BLaER1 (cell line): Measurements from ENCODE around the gene USP38.
"Not testable (repeated sequence)": the region's sequence is repeated elsewhere in the genome, so short reads cannot be mapped to it uniquely, and the experiment has no call there.

ENCODE experiments used
- H3K27ac ChIP-seq: shearing (Covaris generic); formaldehyde crosslinking; 2 replicates; pipeline ENCODE4 v1.8.1; 2022
- H3K27me3 ChIP-seq: shearing (Covaris generic); formaldehyde crosslinking; 2 replicates; pipeline ENCODE4 v1.8.1; 2022
- H3K36me3 ChIP-seq: shearing (Covaris generic); formaldehyde crosslinking; 2 replicates; pipeline ENCODE4 v1.8.1; 2022
- H3K4me1 ChIP-seq: shearing (Covaris generic); formaldehyde crosslinking; 2 replicates; pipeline ENCODE4 v1.8.1; 2022
- H3K4me2 ChIP-seq: shearing (Covaris generic); formaldehyde crosslinking; 2 replicates; pipeline ENCODE4 v1.8.1; 2022
- H3K4me3 ChIP-seq: shearing (Covaris generic); formaldehyde crosslinking; 2 replicates; pipeline ENCODE4 v1.8.1; 2022
- H3K9ac ChIP-seq: shearing (Covaris generic); formaldehyde crosslinking; 2 replicates; pipeline ENCODE4 v1.8.1; 2022
- H3K9me3 ChIP-seq: shearing (Covaris generic); formaldehyde crosslinking; 2 replicates; pipeline ENCODE4 v1.8.1; 2022
- H4K20me1 ChIP-seq: shearing (Covaris generic); formaldehyde crosslinking; 2 replicates; pipeline ENCODE4 v1.8.1; 2022
- Cebpa-rat ChIP-seq: shearing (Covaris generic); IDR thresholded peaks from 2 replicates; pipeline ENCODE4 v1.8.1; 2022

Gene USP38

GRCh38 chr4:143184503-143185252 is at the start of gene USP38:
USP38 (plus strand) TSS chr4:143184917; CDS start chr4:143185451, 534 bp downstream.
- Histone ChIP-seq H3K27ac (peak within 1 kb of the TSS; percentile 90), H3K9me3 (no peaks in the 10 kb centered on the region), H3K9ac (peak within 1 kb of the TSS; percentile 93), H3K4me3 (peak within 1 kb of the TSS; percentile 97), H3K4me1 (peaks cover 42% of the 10 kb centered on the region), H3K36me3 (no peaks in the 10 kb centered on the region), H3K4me2 (peak within 1 kb of the TSS; percentile 93), H3K27me3 (no peaks in the 10 kb centered on the region), H4K20me1 (peaks cover 49% of the 10 kb centered on the region)
- no peak for TF ChIP-seq Cebpa-rat

- no peak for TF ChIP-seq Cebpa-rat
- Histone ChIP-seq H3K4me2 (no peak overlapping the region), H3K36me3 (no peaks in the 10 kb centered on the region), H3K4me3 (no peak overlapping the region), H3K4me1 (no peaks in the 10 kb centered on the region), H4K20me1 (no peaks in the 10 kb centered on the region), H3K27me3 (no peaks in the 10 kb centered on the region), H3K27ac (no peak overlapping the region), H3K9ac (no peak overlapping the region), H3K9me3 (no peaks in the 10 kb centered on the region)
Observed at GRCh38 chr4:143135358-143135757, 49.4 kb upstream of the USP38 start.

- TF ChIP-seq Cebpa-rat, result no peak
- no peaks in the 10 kb centered on the region for H3K36me3 ChIP-seq
- no peaks in the 10 kb centered on the region for H4K20me1 ChIP-seq
- H3K9ac ChIP-seq, result no peak overlapping the region
- no peaks in the 10 kb centered on the region for H3K4me1 ChIP-seq
- H3K9me3 ChIP-seq, result peaks cover 8% of the 10 kb centered on the region
- H3K27me3 ChIP-seq, result no peaks in the 10 kb centered on the region
- H3K27ac ChIP-seq, result no peak overlapping the region
- H3K4me2 ChIP-seq, result no peak overlapping the region
- H3K4me3 ChIP-seq, result no peak overlapping the region
Observed at GRCh38 chr4:143140696-143141095, 44.0 kb upstream of the USP38 start.

- no peaks in the 10 kb centered on the region for H3K27me3 ChIP-seq
- H3K9ac ChIP-seq, result no peak overlapping the region
- H4K20me1 ChIP-seq, result no peaks in the 10 kb centered on the region
- no peak for TF ChIP-seq Cebpa-rat
- H3K36me3 ChIP-seq, result no peaks in the 10 kb centered on the region
- H3K4me3 ChIP-seq, result no peak overlapping the region
- peaks cover 16% of the 10 kb centered on the region for H3K9me3 ChIP-seq
- no peak overlapping the region for H3K4me2 ChIP-seq
- no peak overlapping the region for H3K27ac ChIP-seq
- no peaks in the 10 kb centered on the region for H3K4me1 ChIP-seq
Observed at GRCh38 chr4:143148521-143148920, 36.2 kb upstream of the USP38 start.

GRCh38 chr4:143156853-143157252 is 27.9 kb upstream of the USP38 start:
- Histone ChIP-seq H3K27ac (no peak overlapping the region), H3K36me3 (no peaks in the 10 kb centered on the region), H3K4me2 (no peak overlapping the region), H3K9ac (no peak overlapping the region), H4K20me1 (no peaks in the 10 kb centered on the region), H3K4me3 (no peak overlapping the region), H3K9me3 (peaks cover 13% of the 10 kb centered on the region; the same call in 1 of the 2 replicates), H3K4me1 (no peaks in the 10 kb centered on the region), H3K27me3 (no peaks in the 10 kb centered on the region)
- TF ChIP-seq Cebpa-rat, result no peak

- H3K4me3 ChIP-seq, result no peak overlapping the region
- H3K4me2 ChIP-seq, result no peak overlapping the region
- 0 out of 2 replicates have a peak, but pooled peaks cover 7% of the 10 kb centered on the region for H3K9me3 ChIP-seq
- H4K20me1 ChIP-seq, result no peaks in the 10 kb centered on the region
- H3K9ac ChIP-seq, result no peak overlapping the region
- no peak overlapping the region for H3K27ac ChIP-seq
- H3K36me3 ChIP-seq, result no peaks in the 10 kb centered on the region
- no peaks in the 10 kb centered on the region for H3K27me3 ChIP-seq
- TF ChIP-seq Cebpa-rat, result no peak
- H3K4me1 ChIP-seq, result no peaks in the 10 kb centered on the region
Observed at GRCh38 chr4:143163614-143164013, 21.1 kb upstream of the USP38 start.

- not testable (repeated sequence) for H3K4me3 ChIP-seq, H3K27ac ChIP-seq, H4K20me1 ChIP-seq, H3K9ac ChIP-seq, H3K27me3 ChIP-seq, H3K36me3 ChIP-seq, H3K4me1 ChIP-seq, H3K9me3 ChIP-seq, H3K4me2 ChIP-seq
Observed at GRCh38 chr4:143166722-143167121, 18.0 kb upstream of the USP38 start.

- Histone ChIP-seq H3K9me3 (peaks cover 20% of the 10 kb centered on the region), H3K27me3 (no peaks in the 10 kb centered on the region), H3K4me1 (peaks cover 14% of the 10 kb centered on the region), H3K9ac (no peak overlapping the region), H4K20me1 (no peaks in the 10 kb centered on the region), H3K27ac (no peak overlapping the region), H3K36me3 (peaks cover 9% of the 10 kb centered on the region), H3K4me2 (no peak overlapping the region), H3K4me3 (no peak overlapping the region)
- no peak for TF ChIP-seq Cebpa-rat
Observed at GRCh38 chr4:143178923-143179322, 5.8 kb upstream of the USP38 start.

GRCh38 chr4:143183513-143184216 is 1.1 kb upstream of the USP38 start:
- peak overlapping the region; percentile 93 for H3K9ac ChIP-seq
- peaks cover 38% of the 10 kb centered on the region for H4K20me1 ChIP-seq
- H3K4me2 ChIP-seq, result peak overlapping the region; percentile 71
- H3K27ac ChIP-seq, result peak overlapping the region; percentile 90
- H3K9me3 ChIP-seq, result no peaks in the 10 kb centered on the region
- H3K36me3 ChIP-seq, result no peaks in the 10 kb centered on the region
- no peak for TF ChIP-seq Cebpa-rat
- peak overlapping the region; percentile 97 for H3K4me3 ChIP-seq
- no peaks in the 10 kb centered on the region for H3K27me3 ChIP-seq
- H3K4me1 ChIP-seq, result peaks cover 32% of the 10 kb centered on the region

- H3K4me2 ChIP-seq, result peak overlapping the region; percentile 71
- no peaks in the 10 kb centered on the region for H3K27me3 ChIP-seq
- TF ChIP-seq Cebpa-rat, result no peak
- H3K9ac ChIP-seq, result peak overlapping the region; percentile 93
- H3K9me3 ChIP-seq, result no peaks in the 10 kb centered on the region
- H3K4me1 ChIP-seq, result peaks cover 37% of the 10 kb centered on the region
- peak overlapping the region; percentile 90 for H3K27ac ChIP-seq
- H3K36me3 ChIP-seq, result no peaks in the 10 kb centered on the region
- H3K4me3 ChIP-seq, result peak overlapping the region; percentile 97
- H4K20me1 ChIP-seq, result peaks cover 43% of the 10 kb centered on the region
Observed at GRCh38 chr4:143184217-143184502, 557 bp upstream of the USP38 start.
